ENCODE data around the gene TTYH3.

- TF ChIP-seq REST (IDR thresholded peaks at IDR 0.05; ENCODE audit: low read depth) = no peak
- TF ChIP-seq MAX (IDR thresholded peaks at IDR 0.05) = no peak
- no peak for TF ChIP-seq EP300 (IDR thresholded peaks at IDR 0.05; ENCODE audit: borderline replicate concordance)
- TF ChIP-seq FOXM1 (IDR thresholded peaks at IDR 0.05; ENCODE audit: borderline replicate concordance, low read depth) = no peak
- no peak for TF ChIP-seq YY1 (IDR thresholded peaks at IDR 0.05; ENCODE audit: low read depth)
- TF ChIP-seq NFIC (IDR thresholded peaks at IDR 0.05) = no peak
- no peak for TF ChIP-seq RAD21 (IDR thresholded peaks at IDR 0.05; ENCODE audit: low read depth)
- no peak for TF ChIP-seq TCF12 (IDR thresholded peaks at IDR 0.05; ENCODE audit: low read depth)
- TF ChIP-seq EGR1 (IDR thresholded peaks at IDR 0.05) = no peak
- no peak for TF ChIP-seq CEBPB (IDR thresholded peaks at IDR 0.05)
- no peak for TF ChIP-seq TEAD4 (IDR thresholded peaks at IDR 0.05)
- no peak for TF ChIP-seq CREB1 (IDR thresholded peaks at IDR 0.05; ENCODE audit: low read depth)
- no peak for TF ChIP-seq TAF1 (IDR thresholded peaks at IDR 0.05; ENCODE audit: low read depth)
- TF ChIP-seq ZBTB7A (IDR thresholded peaks at IDR 0.05; ENCODE audit: low read depth) = no peak
Observed at GRCh38 chr7:2713370-2713769, 81.6 kb downstream of the TTYH3 start.
